ENCODE results near the gene GPC5.

GRCh38 chr13:92054389-92054788 lies 656.0 kb downstream of the GPC5 start:
- TF ChIP-seq, protein P1, sequence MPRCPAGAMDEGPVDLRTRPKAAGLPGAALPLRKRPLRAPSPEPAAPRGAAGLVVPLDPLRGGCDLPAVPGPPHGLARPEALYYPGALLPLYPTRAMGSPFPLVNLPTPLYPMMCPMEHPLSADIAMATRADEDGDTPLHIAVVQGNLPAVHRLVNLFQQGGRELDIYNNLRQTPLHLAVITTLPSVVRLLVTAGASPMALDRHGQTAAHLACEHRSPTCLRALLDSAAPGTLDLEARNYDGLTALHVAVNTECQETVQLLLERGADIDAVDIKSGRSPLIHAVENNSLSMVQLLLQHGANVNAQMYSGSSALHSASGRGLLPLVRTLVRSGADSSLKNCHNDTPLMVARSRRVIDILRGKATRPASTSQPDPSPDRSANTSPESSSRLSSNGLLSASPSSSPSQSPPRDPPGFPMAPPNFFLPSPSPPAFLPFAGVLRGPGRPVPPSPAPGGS (CRISPR knock-in tag; IDR thresholded peaks at IDR 0.05) = no peak
- TF ChIP-seq MZF1 (CRISPR knock-in tag; IDR thresholded peaks at IDR 0.05; ENCODE audit: borderline replicate concordance) (no peak), ZNF350 (CRISPR knock-in tag; IDR thresholded peaks at IDR 0.05; ENCODE audit: borderline replicate concordance, low read depth) (no peak), ATF2 (CRISPR knock-in tag; IDR thresholded peaks at IDR 0.05) (no peak), SMYD3 (CRISPR knock-in tag; IDR thresholded peaks at IDR 0.05) (no peak), HDAC6 (IDR thresholded peaks at IDR 0.05; ENCODE audit: low read depth, low read length) (no peak), SALL1 (CRISPR knock-in tag; IDR thresholded peaks at IDR 0.05) (no peak; the same call in 1 of the 2 replicates), CTCF (CRISPR knock-in tag; IDR thresholded peaks at IDR 0.05) (no peak)

All from HepG2 (cell line).